ENCODE data around the gene PRR33. TPM values are rescaled to one million over a fixed set of nuclear protein-coding genes. Genes with fewer than 3 reads are reported as not detected.

PRR33 gene
- total RNA-seq, 1 experiment from 2014 or later: not detected

DNA sequence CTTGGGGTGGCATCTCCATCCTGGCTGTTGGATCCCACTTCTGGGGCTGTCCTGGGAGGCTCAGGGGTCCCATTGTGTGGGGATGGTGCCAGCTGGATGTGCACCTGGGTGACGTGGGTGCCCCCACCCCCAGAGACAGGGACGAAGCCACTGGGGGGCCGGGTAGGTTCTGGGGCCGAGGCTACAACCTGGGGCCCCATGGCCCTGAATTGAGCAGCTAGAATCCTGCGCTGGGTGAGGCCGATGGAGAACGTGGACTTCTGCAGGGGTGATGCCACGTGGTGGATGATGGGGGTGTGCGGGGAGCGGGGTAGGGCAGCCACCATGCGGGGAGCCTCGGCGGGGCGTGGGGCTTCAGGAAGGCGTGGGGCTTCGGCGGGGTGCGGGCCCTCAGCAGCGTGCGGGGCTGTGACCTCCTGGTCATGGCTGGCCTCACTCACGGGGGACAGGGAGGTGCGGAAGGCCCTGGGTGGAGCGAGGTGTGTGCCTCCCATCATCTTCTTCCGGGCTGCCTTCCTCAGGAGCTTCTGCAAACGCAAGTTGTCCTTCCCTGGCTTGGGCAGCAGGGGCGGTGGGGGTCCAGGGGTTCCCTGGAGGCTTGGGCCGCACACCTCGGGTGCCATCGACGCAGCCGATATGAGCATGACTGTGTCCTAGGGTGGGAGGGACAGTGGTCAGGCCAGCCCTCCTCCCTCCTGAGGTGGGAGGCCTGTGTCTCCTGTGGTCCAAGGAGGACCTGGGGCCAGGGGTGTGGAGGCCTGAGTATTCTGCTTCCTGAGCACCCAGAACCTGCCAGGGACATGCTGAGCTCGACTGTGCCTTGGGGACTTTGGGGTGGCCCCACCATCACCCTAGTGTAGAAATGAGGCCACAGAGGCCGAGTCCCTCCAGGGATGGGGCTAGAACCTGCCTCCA, 1.5 kb downstream of the PRR33 start (continued):
- TF ChIP-seq JUND (IDR thresholded peaks at IDR 0.05) (no peak), ELF1 (IDR thresholded peaks at IDR 0.05; ENCODE audit: borderline replicate concordance, low read depth) (no peak), ZFX (IDR thresholded peaks at IDR 0.05) (no peak), EGR1 (IDR thresholded peaks at IDR 0.05; ENCODE audit: low read depth) (no peak), RAD21 (IDR thresholded peaks at IDR 0.05; ENCODE audit: low read depth) (no peak), SRF (IDR thresholded peaks at IDR 0.05; ENCODE audit: low read depth) (no peak), YY1 (IDR thresholded peaks at IDR 0.05; ENCODE audit: extremely low read depth, insufficient replicate concordance, low read depth, low read length) (no peak), CBX3 (IDR thresholded peaks at IDR 0.05; ENCODE audit: low read depth) (no peak)
- TF ChIP-seq, protein P1, sequence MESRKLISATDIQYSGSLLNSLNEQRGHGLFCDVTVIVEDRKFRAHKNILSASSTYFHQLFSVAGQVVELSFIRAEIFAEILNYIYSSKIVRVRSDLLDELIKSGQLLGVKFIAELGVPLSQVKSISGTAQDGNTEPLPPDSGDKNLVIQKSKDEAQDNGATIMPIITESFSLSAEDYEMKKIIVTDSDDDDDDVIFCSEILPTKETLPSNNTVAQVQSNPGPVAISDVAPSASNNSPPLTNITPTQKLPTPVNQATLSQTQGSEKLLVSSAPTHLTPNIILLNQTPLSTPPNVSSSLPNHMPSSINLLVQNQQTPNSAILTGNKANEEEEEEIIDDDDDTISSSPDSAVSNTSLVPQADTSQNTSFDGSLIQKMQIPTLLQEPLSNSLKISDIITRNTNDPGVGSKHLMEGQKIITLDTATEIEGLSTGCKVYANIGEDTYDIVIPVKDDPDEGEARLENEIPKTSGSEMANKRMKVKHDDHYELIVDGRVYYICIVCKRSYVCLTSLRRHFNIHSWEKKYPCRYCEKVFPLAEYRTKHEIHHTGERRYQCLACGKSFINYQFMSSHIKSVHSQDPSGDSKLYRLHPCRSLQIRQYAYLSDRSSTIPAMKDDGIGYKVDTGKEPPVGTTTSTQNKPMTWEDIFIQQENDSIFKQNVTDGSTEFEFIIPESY (IDR thresholded peaks at IDR 0.05; ENCODE audit: extremely low read depth, insufficient replicate concordance, low read length): no peak

DNA sequence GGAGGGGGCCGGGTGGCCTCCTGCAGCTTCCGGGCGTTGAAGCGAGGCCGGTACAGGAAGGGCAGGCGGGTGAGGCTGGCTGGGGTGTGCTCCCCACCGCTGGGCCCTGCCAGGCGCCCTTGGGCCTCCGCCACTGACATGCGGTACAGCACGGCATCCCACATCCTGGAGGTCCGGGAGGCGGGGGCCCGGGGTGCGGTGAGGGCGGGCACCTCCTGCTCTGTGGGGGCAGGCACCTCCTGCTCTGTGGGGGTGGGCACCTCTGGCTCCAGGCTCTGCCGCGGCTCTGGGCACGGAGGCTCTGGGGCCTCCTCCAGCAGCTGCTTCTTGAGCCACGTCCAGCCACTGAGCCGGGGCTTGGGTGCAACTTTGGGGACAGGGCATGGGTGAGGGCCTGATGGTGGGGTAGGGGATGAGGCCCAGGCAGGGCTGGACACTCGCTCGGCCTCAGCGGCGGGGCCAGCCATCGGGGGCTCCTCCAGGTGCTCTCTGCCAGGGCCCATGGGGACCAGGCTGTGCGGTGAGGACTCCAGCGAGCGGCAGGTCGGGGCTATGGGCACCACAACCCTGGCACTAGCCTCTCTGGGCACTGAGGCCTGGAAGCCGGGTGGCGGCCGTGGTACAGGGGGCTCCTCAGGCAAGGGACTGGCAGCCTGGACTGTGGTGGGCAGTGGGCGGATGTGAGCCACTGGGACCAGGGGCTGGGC, 2.3 kb downstream of the PRR33 start:
- CTCF ChIA-PET: interaction anchor here (0.9 kb wide), 1 partner anchor 262 kb away, joined by 3 read pairs; no protein-coding TSS in a partner anchor
- TF ChIP-seq POLR2A (IDR thresholded peaks at IDR 0.05; ENCODE audit: borderline replicate concordance, extremely low read depth, insufficient read depth, insufficient read length) (no peak), ELF1 (IDR thresholded peaks at IDR 0.05; ENCODE audit: borderline replicate concordance, low read depth) (no peak), EZH2phosphoT487 (IDR thresholded peaks at IDR 0.05; ENCODE audit: borderline replicate concordance) (no peak), EZH2 (IDR thresholded peaks at IDR 0.05) (no peak), FOSL1 (IDR thresholded peaks at IDR 0.05; ENCODE audit: low read depth) (no peak), RAD21 (IDR thresholded peaks at IDR 0.05; ENCODE audit: low read depth) (no peak), CBX3 (IDR thresholded peaks at IDR 0.05; ENCODE audit: low read depth) (no peak), SIN3A (IDR thresholded peaks at IDR 0.05; ENCODE audit: low read depth) (no peak), TCF7L2 (IDR thresholded peaks at IDR 0.05; ENCODE audit: borderline replicate concordance, extremely low read depth, insufficient read depth, insufficient read length) (no peak), YY1 (IDR thresholded peaks at IDR 0.05; ENCODE audit: extremely low read depth, insufficient replicate concordance, low read depth, low read length) (no peak), EGR1 (IDR thresholded peaks at IDR 0.05; ENCODE audit: low read depth) (no peak)
- TF ChIP-seq, protein P2, sequence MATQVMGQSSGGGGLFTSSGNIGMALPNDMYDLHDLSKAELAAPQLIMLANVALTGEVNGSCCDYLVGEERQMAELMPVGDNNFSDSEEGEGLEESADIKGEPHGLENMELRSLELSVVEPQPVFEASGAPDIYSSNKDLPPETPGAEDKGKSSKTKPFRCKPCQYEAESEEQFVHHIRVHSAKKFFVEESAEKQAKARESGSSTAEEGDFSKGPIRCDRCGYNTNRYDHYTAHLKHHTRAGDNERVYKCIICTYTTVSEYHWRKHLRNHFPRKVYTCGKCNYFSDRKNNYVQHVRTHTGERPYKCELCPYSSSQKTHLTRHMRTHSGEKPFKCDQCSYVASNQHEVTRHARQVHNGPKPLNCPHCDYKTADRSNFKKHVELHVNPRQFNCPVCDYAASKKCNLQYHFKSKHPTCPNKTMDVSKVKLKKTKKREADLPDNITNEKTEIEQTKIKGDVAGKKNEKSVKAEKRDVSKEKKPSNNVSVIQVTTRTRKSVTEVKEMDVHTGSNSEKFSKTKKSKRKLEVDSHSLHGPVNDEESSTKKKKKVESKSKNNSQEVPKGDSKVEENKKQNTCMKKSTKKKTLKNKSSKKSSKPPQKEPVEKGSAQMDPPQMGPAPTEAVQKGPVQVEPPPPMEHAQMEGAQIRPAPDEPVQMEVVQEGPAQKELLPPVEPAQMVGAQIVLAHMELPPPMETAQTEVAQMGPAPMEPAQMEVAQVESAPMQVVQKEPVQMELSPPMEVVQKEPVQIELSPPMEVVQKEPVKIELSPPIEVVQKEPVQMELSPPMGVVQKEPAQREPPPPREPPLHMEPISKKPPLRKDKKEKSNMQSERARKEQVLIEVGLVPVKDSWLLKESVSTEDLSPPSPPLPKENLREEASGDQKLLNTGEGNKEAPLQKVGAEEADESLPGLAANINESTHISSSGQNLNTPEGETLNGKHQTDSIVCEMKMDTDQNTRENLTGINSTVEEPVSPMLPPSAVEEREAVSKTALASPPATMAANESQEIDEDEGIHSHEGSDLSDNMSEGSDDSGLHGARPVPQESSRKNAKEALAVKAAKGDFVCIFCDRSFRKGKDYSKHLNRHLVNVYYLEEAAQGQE (IDR thresholded peaks at IDR 0.05; ENCODE audit: low read depth): no peak
- TF ChIP-seq, protein P3, sequence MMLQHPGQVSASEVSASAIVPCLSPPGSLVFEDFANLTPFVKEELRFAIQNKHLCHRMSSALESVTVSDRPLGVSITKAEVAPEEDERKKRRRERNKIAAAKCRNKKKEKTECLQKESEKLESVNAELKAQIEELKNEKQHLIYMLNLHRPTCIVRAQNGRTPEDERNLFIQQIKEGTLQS (IDR thresholded peaks at IDR 0.05): no peak
- TF ChIP-seq, protein P4, sequence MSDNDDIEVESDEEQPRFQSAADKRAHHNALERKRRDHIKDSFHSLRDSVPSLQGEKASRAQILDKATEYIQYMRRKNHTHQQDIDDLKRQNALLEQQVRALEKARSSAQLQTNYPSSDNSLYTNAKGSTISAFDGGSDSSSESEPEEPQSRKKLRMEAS (IDR thresholded peaks at IDR 0.05): no peak

More for the DNA sequence above, 2.3 kb downstream of the PRR33 start:
- Histone ChIP-seq H3K27ac (ENCODE audit: low read depth, low read length) (no peak overlapping the region), H4K20me1 (ENCODE audit: insufficient read depth) (no peaks in the 10 kb centered on the region), H3K9me3 (ENCODE audit: control insufficient read depth in 1 of 2, insufficient read depth in 1 of 2, low read depth in 1 of 2, low read length in 2 of 2) (no peaks in the 10 kb centered on the region), H3K79me2 (ENCODE audit: insufficient read depth, low read length) (no peaks in the 10 kb centered on the region), H3K9ac (ENCODE audit: low read length) (no peak overlapping the region), H2AFZ (ENCODE audit: low read depth, low read length, poor library complexity, severe bottlenecking) (no peak overlapping the region), H3K4me1 (ENCODE audit: control insufficient read depth in 1 of 2, insufficient read depth in 2 of 2, low read length in 2 of 2) (no peaks in the 10 kb centered on the region), H3K4me3 (replicated peaks in 1 of 2; ENCODE audit: low read depth in 1 of 2, low read length in 2 of 2) (no peak overlapping the region), H3K36me3 (ENCODE audit: control insufficient read depth in 1 of 2, insufficient read depth in 2 of 2, low read length in 2 of 2) (no peaks in the 10 kb centered on the region), H3K9me2 (ENCODE audit: insufficient read depth) (no peaks in the 10 kb centered on the region), H3K27me3 (ENCODE audit: insufficient read depth, low read length) (peaks cover 8% of the 10 kb centered on the region; the same call in 1 of the 2 replicates), H3K4me2 (ENCODE audit: low read length) (no peak overlapping the region)
- intact Hi-C loops (cut with micrococcal nuclease): no loop called here
- ATAC-seq (no peak), DNase-seq (ENCODE audit: low read depth, low spot score) (no peak)
- RAD21 ChIA-PET (ENCODE audit: low non-redundant PET in 1 of 2, low total read pairs in 2 of 2, uncharacterized antibody in 2 of 2, unreplicated experiment in 2 of 2): no interaction called here
- BruUV-seq (replicated peaks): no TSS peak
- POLR2A ChIA-PET: no interaction called here
